Measurements from ENCODE around the gene CASP10. TPM values are rescaled to one million over a fixed set of nuclear protein-coding genes. Genes with fewer than 3 reads are reported as not detected.

Gene CASP10
- total RNA-seq, 2 donors from 2014 or later: 15.7 to 17.4 TPM

DNA sequence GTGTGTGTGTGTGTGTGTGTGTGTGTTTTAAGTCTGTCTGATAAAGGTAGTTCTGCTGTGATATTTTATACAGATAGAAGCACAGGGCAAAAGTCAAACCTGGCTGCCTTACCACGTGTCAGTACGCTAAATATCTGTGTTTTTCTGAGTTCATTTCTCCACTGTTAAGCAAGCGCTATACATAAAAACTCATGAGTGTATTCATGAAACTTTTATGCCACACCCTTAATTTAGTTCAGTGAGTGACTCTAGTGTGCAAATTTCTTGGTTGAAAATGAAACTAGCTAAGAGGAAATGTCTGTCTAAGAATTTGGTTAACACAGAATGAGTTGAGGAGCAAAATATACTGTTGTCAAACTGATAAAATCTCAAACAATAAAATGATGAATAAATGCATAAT lies 11.2 kb downstream of the CASP10 start:
- Mint-ChIP-seq H3K4me1 (ENCODE audit: low read depth) (peaks cover 48% of the 10 kb centered on the region), H3K36me3 (ENCODE audit: insufficient read depth in 2 of 2) (peaks cover 13 to 37% of the 10 kb centered on the region in 2 donors), H3K9me3 (no peaks in the 10 kb centered on the region), H3K27me3 (ENCODE audit: low read depth) (no peaks in the 10 kb centered on the region), H3K4me3 (peak overlapping the region in 1 of 2 donors; percentile 64), H3K27ac (peak overlapping the region; percentile 14)
- ATAC-seq (replicated peaks in 1 of 2) (peak; percentile 89 to 92), DNase-seq (no peak)

DNA sequence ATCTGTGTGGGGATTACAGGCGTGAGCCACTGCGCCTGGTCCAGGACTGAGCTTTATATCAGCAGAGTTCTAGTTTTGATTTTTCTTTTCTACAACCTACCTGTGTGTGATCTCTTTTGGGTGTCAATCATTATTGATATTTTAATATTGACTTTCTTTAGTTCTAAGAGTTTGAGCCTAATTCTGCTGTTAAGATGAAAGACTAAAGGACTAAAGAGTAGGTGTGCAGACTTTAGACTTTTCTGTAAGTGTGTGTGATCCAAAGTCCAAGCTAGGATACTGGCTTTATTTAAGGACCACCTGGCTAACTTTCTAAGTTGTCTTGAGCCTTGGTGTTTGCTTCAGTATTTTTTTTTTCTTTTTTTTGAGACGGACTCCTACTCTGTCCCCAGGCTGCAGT lies 12.4 kb downstream of the CASP10 start:
- ATAC-seq (replicated peaks in 1 of 2): no peak
- peaks cover 15 to 41% of the 10 kb centered on the region in 2 donors for H3K36me3 Mint-ChIP-seq (ENCODE audit: insufficient read depth in 2 of 2)
- H3K4me1 Mint-ChIP-seq (ENCODE audit: low read depth): peaks cover 55% of the 10 kb centered on the region
- no peaks in the 10 kb centered on the region for H3K9me3 Mint-ChIP-seq
- no peak overlapping the region for H3K4me3 Mint-ChIP-seq
- no peaks in the 10 kb centered on the region for H3K27me3 Mint-ChIP-seq (ENCODE audit: low read depth)
- H3K27ac Mint-ChIP-seq: no peak overlapping the region
- no peak for DNase-seq

DNA sequence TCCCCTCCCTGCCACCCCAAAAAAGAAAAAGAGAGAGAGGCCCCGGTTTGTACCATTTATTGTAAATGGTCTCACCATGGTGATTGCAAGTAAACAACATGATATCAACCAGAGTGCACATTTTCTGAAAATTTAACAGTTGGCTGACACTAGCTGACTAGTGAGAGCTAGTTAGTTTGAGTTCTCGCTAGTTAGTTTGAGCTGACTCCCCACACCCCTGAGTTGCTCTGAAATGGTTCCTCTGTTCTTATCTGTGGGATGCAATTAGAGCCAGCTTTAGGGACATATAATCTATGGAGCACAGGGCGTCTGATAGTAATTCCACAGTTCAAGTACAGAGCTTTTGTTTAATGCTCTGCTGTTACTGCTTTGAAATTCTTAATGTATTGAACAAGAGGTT lies 13.1 kb downstream of the CASP10 start:
- no peak for ATAC-seq (replicated peaks in 1 of 2)
- no peaks in the 10 kb centered on the region for H3K27me3 Mint-ChIP-seq (ENCODE audit: low read depth)
- H3K9me3 Mint-ChIP-seq: no peaks in the 10 kb centered on the region
- DNase-seq: no peak
- peaks cover 15 to 41% of the 10 kb centered on the region in 2 donors for H3K36me3 Mint-ChIP-seq (ENCODE audit: insufficient read depth in 2 of 2)
- H3K4me1 Mint-ChIP-seq (ENCODE audit: low read depth): peaks cover 54% of the 10 kb centered on the region
- H3K27ac Mint-ChIP-seq: peak overlapping the region; percentile 40
- no peak overlapping the region for H3K4me3 Mint-ChIP-seq

- H3K9me3 Mint-ChIP-seq: no peaks in the 10 kb centered on the region
- DNase-seq (no peak), ATAC-seq (replicated peaks in 1 of 2) (no peak)
- no peak overlapping the region for H3K4me3 Mint-ChIP-seq
- H3K27me3 Mint-ChIP-seq (ENCODE audit: low read depth): no peaks in the 10 kb centered on the region
- H3K27ac Mint-ChIP-seq: no peak overlapping the region
- peaks cover 46% of the 10 kb centered on the region for H3K4me1 Mint-ChIP-seq (ENCODE audit: low read depth)
- H3K36me3 Mint-ChIP-seq (ENCODE audit: insufficient read depth in 2 of 2): peaks cover 15 to 41% of the 10 kb centered on the region in 2 donors
Measured at GRCh38 chr2:201196803-201197202, 13.9 kb downstream of the CASP10 start.

- peaks cover 15 to 38% of the 10 kb centered on the region in 2 donors for H3K36me3 Mint-ChIP-seq (ENCODE audit: insufficient read depth in 2 of 2)
- H3K4me3 Mint-ChIP-seq: no peak overlapping the region
- peaks cover 37% of the 10 kb centered on the region for H3K4me1 Mint-ChIP-seq (ENCODE audit: low read depth)
- no peak for DNase-seq
- no peaks in the 10 kb centered on the region for H3K27me3 Mint-ChIP-seq (ENCODE audit: low read depth)
- H3K27ac Mint-ChIP-seq: no peak overlapping the region
- ATAC-seq (replicated peaks in 1 of 2): no peak
- no peaks in the 10 kb centered on the region for H3K9me3 Mint-ChIP-seq
Measured at GRCh38 chr2:201197781-201198180, 14.8 kb downstream of the CASP10 start.

DNA sequence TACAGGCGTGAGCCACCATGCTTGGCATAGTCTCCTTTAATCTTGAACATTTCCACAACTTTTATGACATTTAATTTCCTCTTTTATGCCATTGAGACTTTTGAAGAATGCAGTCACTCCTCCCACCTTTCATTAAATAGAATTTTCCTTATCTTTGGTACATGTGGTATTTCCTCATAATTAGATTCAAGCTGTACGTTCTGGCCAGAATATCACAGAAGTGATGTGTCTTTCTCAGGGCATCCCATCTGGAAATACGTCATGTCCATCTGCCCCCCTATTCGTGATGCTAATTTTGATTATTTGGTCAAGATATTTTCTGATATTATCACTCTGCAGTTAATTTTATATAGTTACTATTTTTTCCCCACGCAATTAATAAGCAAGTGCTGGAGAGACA lies 16.9 kb downstream of the CASP10 start:
- H3K4me1 Mint-ChIP-seq (ENCODE audit: low read depth): peaks cover 17% of the 10 kb centered on the region
- ATAC-seq (replicated peaks in 1 of 2) (no peak), DNase-seq (no peak)
- H3K36me3 Mint-ChIP-seq (ENCODE audit: insufficient read depth in 2 of 2): peaks cover 11 to 26% of the 10 kb centered on the region in 2 donors
- no peak overlapping the region for H3K27ac Mint-ChIP-seq
- H3K4me3 Mint-ChIP-seq: no peak overlapping the region
- H3K9me3 Mint-ChIP-seq: no peaks in the 10 kb centered on the region
- H3K27me3 Mint-ChIP-seq (ENCODE audit: low read depth): no peaks in the 10 kb centered on the region

DNA sequence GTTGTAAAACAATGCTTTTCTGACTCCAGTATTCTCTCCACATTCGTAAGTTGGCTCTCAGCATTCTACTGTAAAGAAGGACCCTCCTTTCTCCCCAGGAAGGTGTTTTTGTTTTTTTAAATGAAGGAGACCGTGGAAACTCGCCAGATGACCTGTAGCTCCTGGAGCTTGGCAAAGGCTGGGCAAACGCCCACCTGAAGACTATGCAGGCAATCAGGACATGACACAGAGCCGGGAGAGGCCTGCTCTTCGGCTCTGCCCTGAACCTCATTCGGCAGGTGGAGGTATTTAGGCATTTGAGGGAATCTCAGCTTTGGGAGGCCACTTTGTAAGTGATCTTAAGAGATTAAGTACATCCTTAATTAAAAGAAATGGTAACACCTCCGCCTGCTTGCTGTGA lies 17.4 kb downstream of the CASP10 start:
- DNase-seq (no peak), ATAC-seq (replicated peaks in 1 of 2) (no peak)
- Mint-ChIP-seq H3K27ac (no peak overlapping the region), H3K4me3 (no peak overlapping the region), H3K36me3 (ENCODE audit: insufficient read depth in 2 of 2) (peaks cover 11 to 25% of the 10 kb centered on the region in 2 donors), H3K27me3 (ENCODE audit: low read depth) (no peaks in the 10 kb centered on the region), H3K4me1 (ENCODE audit: low read depth) (peaks cover 15% of the 10 kb centered on the region), H3K9me3 (no peaks in the 10 kb centered on the region)

DNA sequence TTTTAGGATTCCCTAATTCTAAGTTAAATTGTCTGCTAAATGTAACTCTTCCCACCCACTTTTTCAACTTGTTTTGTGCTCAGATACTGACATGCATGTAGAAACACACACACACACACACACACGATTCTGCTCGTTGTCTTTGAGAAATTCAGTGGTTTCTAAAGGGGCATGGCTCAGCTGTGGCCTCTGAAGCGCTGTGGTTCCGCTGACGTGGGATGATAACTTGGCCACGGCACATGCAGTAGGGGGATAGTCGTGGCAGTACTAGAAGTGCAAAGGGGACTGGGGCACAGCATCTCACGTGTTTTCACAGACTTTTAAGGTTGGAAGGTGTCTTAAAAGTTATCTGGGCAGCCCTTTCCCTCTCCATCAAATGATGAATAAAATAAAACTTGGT lies 18.4 kb downstream of the CASP10 start:
- no peak overlapping the region for H3K4me3 Mint-ChIP-seq
- ATAC-seq (replicated peaks in 1 of 2) (no peak), DNase-seq (no peak)
- no peaks in the 10 kb centered on the region for H3K9me3 Mint-ChIP-seq
- H3K36me3 Mint-ChIP-seq (ENCODE audit: insufficient read depth in 2 of 2): peaks cover 7 to 17% of the 10 kb centered on the region in 2 donors
- H3K4me1 Mint-ChIP-seq (ENCODE audit: low read depth): peaks cover 15% of the 10 kb centered on the region
- H3K27me3 Mint-ChIP-seq (ENCODE audit: low read depth): no peaks in the 10 kb centered on the region
- H3K27ac Mint-ChIP-seq: no peak overlapping the region

GRCh38 chr2:201203916-201204654 lies 21.1 kb downstream of the CASP10 start:
- Mint-ChIP-seq H3K27ac (no peak overlapping the region), H3K9me3 (no peaks in the 10 kb centered on the region), H3K27me3 (ENCODE audit: low read depth) (no peaks in the 10 kb centered on the region), H3K4me1 (ENCODE audit: low read depth) (peaks cover 23% of the 10 kb centered on the region), H3K4me3 (no peak overlapping the region), H3K36me3 (ENCODE audit: insufficient read depth in 2 of 2) (peaks cover 5 to 8% of the 10 kb centered on the region in 2 donors)
- ATAC-seq (replicated peaks in 1 of 2): no peak
- no peak for DNase-seq

DNA sequence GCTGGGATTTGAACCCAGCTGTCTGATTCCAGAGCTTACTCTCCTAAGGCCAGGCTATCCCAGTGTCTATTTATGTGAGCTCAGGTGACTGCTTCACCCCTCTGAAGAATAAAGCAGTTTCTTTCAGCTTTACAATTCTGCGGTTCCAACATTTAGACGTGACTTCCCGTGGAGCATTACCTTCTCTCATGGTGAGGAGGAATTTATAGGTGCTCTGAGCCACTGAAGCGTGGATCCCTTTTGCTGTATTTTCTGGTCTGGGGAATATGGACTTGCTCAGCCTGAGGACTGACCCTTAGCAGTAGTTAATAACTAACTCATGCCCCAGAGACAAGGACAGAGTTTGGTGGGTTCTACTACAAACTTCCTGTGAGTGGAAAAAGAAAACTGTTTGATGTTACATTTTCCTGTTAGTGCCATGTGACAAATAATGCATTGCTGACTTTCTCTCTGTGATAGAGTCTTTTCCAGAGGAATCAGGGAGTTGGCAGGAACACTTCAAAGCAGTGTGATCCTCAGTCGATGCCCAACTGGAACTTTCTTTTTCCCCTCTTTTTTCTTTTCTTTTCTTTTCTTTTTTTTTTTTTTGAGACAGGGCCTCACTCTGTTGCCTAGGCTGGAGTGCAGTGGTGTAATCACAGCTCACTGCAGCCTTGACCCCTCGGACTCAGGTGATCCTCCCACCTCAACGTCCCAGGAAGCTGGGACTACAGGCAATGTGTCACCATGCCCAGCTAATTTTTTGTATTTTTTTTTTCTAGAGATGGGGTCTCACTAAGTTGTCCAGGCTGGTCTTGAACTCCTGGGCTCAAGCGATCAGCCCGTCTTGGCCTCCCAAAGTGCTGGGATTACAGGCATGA lies 21.9 kb downstream of the CASP10 start:
- Mint-ChIP-seq H3K27ac (no peak overlapping the region), H3K27me3 (ENCODE audit: low read depth) (no peaks in the 10 kb centered on the region), H3K4me1 (ENCODE audit: low read depth) (peaks cover 20% of the 10 kb centered on the region), H3K36me3 (ENCODE audit: insufficient read depth in 2 of 2) (peaks cover 6 to 11% of the 10 kb centered on the region in 2 donors), H3K4me3 (no peak overlapping the region), H3K9me3 (no peaks in the 10 kb centered on the region)
- no peak for ATAC-seq (replicated peaks in 1 of 2)
- DNase-seq: no peak

DNA sequence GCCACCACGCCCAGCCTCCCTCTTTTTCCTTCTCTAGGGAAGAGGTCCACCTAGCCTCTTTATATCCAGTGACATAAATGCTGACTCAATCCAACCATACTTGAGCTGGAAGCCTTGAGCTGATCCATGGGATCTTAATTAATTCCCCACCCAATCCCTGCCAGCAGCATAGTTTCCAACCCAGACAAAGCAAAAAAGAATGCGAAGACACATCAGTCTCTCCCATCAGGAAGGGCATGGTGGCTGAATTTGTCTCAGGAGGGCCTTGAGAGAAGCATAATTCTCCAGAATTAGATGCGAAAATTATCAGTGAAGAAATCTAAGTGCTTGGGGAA lies 22.5 kb downstream of the CASP10 start:
- Mint-ChIP-seq H3K27ac (no peak overlapping the region), H3K4me1 (ENCODE audit: low read depth) (peaks cover 16% of the 10 kb centered on the region), H3K4me3 (no peak overlapping the region), H3K9me3 (no peaks in the 10 kb centered on the region), H3K27me3 (ENCODE audit: low read depth) (no peaks in the 10 kb centered on the region), H3K36me3 (ENCODE audit: insufficient read depth in 2 of 2) (peaks cover 2 to 7% of the 10 kb centered on the region in 2 donors)
- DNase-seq (no peak), ATAC-seq (replicated peaks in 1 of 2) (no peak)

- H3K27ac Mint-ChIP-seq: no peak overlapping the region
- no peaks in the 10 kb centered on the region for H3K27me3 Mint-ChIP-seq (ENCODE audit: low read depth)
- DNase-seq: no peak
- H3K4me1 Mint-ChIP-seq (ENCODE audit: low read depth): peaks cover 16% of the 10 kb centered on the region
- no peaks in the 10 kb centered on the region for H3K9me3 Mint-ChIP-seq
- H3K36me3 Mint-ChIP-seq (ENCODE audit: insufficient read depth in 2 of 2): peaks cover 2 to 8% of the 10 kb centered on the region in 2 donors
- ATAC-seq (replicated peaks in 1 of 2): no peak
- no peak overlapping the region for H3K4me3 Mint-ChIP-seq
Measured at GRCh38 chr2:201208563-201209252, 25.8 kb downstream of the CASP10 start.

GRCh38 chr2:201215963-201216362 lies 33.0 kb downstream of the CASP10 start:
- Mint-ChIP-seq H3K27ac (no peak overlapping the region), H3K27me3 (ENCODE audit: low read depth) (no peaks in the 10 kb centered on the region), H3K4me3 (no peak overlapping the region), H3K4me1 (ENCODE audit: low read depth) (peaks cover 32% of the 10 kb centered on the region), H3K9me3 (no peaks in the 10 kb centered on the region), H3K36me3 (ENCODE audit: insufficient read depth in 2 of 2) (peaks cover 0 to 2% of the 10 kb centered on the region in 2 donors)
- no peak for ATAC-seq (replicated peaks in 1 of 2)
- no peak for DNase-seq

Data from activated T-cell treated with anti-CD3 and anti-CD28 coated beads, Interleukin-2, amount 50 U/mL, for 72 hours (primary cell).